GM18511 (cell line): ENCODE data around the gene IRF4.
A peak's percentile ranks its signal among the peaks of the same experiment; 100 is the strongest.
"Not testable (repeated sequence)": the region's sequence is repeated elsewhere in the genome, so short reads cannot be mapped to it uniquely, and the experiment has no call there.

Source experiments
- ATAC-seq: cut with Tn5 transposase; IDR thresholded peaks from one replicate; pipeline ENCODE4 v1.9.1; 2021; ENCODE audit warnings: mild to moderate bottlenecking, moderate library complexity; ENCODE audit not compliant: unreplicated experiment

The IRF4 gene

GRCh38 chr6:411402-412145 lies 20.0 kb downstream of the IRF4 start:
- ATAC-seq, result no peak

- no peak for ATAC-seq
Observed at GRCh38 chr6:412146-412886, 20.8 kb downstream of the IRF4 start.

- ATAC-seq, result no peak
Observed at GRCh38 chr6:414447-414846, 22.9 kb downstream of the IRF4 start.

DNA sequence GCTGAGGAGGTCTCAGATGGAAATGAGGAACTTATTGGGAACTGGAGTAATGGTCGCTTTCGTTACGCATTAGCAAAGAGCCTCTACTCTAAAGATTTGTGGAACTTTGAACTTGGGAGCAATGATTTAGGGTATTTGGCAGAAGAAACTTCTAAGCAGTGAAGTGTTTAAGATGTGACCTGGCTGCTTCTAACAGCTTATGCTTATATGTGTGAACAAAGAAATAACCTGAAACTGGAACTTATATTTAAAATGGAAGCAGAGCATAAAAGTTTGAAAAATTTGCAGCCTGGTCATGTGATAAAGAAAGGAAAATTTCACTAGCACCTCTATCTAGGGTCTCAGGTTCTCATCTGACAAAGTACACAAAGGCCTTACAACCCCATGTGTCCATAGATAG lies 23.5 kb downstream of the IRF4 start:
- ATAC-seq, result no peak

GRCh38 chr6:421211-421610 lies 29.7 kb downstream of the IRF4 start:
- ATAC-seq, result no peak

GRCh38 chr6:422433-423054 lies 31.0 kb downstream of the IRF4 start:
- ATAC-seq, result peak; percentile 91

DNA sequence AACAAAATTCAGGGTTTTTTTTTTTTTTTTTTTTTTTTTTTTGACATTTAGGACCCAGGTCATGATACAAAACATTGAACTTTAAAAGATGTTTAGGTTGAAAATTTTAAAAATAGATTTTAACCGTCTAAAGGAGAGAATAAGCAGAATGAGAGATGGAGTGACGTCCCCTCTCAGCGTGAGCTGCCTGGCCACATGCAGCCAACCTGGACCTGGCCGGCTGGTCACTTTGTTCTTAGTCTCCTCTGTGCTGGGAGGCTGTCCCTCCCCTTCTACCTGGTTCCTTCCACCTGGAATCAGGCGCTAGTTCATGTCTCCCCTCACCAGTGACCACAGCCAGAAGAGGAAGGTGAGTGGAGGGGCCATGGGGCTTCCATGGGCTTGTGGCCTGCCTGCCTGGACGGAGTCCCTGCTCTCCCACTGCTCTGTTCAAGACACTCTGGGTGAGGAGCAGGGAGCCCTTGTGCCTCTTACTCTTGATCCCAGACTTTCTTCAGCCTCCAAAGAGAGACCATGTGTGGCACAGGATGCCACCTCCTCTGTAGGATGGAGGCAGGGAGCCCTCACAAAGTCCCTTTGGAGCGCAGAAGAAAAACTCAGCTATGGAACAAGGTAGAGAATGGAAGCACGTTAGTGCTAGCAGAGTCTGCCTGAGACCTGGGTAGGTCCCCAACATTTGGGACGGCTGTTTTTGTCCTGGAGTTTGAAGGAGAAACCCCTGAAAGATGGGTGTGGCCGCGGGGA lies 31.7 kb downstream of the IRF4 start:
- ATAC-seq, result peak; percentile 6

DNA sequence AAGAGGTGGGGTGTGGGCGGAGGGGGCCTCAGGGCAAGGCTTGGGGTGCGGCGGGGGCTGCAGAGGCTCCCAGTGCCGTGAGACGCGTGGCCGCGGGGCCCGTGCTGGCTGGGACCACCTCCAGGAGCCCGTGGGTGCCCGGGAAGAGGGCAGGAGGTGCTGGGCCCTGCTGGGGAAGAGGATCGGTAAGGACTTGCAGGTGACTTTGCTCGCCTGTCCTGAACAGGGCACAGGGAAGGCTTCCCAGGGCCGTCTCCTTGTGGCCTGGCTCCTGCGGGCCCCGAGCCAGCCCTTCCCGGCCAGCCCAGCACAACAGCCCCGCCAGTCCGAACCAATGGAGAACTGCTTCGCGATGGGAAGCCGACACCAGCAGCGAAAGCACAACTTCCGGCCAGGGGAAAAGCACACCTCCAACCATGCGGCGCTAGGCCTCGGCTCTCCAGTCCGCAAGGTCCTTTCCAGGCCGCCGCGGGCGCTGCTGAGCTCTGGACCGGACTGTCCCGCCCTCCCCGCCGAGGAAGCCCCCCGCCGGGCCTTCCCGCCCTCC lies 32.3 kb downstream of the IRF4 start:
- ATAC-seq, result no peak

DNA sequence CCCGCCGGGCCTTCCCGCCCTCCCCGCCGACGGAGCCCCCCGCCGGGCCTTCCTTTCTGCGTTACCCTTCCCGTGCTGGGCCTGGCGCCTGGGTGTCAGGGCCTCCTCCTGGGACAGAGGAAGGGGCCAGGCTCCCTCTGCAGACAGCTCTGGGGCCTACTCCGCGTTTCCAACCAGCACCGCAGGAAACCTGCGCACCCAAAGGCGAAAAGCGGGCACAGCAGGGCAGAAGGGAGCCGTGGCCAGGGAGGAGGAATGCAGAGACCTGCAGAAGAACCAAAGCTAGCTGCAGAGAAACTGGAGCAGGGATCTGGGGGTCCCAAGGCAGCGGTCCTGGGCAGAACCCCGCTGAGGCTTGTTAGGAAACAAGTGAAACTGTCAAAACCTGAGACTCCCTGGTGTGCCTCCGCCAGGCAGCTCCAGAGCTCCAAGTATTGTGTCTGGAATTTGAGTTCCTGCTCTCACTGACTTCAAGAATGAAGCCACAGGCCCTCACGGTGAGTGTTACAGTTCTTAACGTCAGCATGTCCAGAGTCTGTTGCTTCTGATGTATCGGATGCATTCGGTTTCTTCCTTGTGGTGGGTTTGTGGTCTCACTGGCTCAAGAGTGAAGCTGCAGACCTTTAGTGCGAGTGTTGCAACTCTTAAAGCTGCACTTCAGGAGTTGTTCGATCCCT lies 33.3 kb downstream of the IRF4 start:
- no peak for ATAC-seq

- not testable (repeated sequence) for ATAC-seq
Observed at GRCh38 chr6:425418-425788, 33.9 kb downstream of the IRF4 start.

DNA sequence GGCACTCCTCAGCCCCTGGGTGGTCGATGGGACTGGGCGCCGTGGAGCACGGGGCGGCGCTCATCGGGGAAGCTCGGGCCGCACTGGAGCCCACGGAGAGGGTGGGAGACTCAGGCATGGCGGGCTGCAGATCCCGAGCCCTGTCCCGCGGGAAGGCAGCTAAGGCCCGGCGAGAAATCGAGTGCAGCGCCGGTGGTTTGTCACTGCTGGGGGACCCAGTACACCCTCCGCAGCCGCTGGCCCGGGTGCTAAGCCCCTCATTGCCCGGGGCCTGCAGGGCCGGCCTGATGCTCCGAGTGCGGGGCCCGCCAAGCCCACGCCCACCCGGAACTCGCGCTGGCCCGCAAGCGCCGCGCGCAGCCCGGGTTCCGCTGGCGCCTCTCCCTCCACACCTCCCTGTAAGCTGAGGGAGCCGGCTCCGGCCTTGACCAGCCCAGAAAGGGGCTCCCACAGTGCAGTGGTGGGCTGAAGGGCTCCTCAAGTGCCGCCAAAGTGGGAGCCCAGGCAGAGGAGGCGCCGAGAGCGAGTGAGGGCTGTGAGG lies 34.7 kb downstream of the IRF4 start:
- not testable (repeated sequence) for ATAC-seq

DNA sequence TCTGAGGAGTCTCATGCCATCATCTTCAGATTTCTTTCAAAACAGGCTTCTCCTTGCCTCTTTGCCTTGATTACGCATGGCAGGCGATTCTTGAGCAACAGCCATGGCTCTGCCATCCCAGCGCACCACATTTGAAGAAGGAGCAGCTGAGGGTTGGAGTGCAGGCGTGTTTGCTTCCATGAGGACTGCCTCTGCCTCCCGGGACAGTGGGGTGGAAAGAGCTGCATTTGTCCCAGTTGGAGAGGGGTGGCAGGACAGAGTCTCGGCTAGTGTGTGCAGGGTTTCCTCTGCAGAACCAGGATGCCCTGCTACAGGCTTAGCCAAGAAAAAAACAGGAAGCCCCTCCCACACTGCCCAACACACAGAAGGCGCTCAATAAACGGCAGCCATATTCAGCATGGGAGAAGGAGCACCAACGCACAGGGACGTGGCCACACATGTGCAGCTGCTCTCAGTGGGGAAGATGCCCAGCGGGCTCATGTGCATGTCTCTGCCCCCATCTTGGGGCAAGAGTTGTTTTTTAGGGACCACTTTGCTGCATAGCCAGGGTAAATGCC lies 36.6 kb downstream of the IRF4 start:
- ATAC-seq, result no peak

GRCh38 chr6:429515-430121 lies 38.1 kb downstream of the IRF4 start:
- ATAC-seq, result no peak

DNA sequence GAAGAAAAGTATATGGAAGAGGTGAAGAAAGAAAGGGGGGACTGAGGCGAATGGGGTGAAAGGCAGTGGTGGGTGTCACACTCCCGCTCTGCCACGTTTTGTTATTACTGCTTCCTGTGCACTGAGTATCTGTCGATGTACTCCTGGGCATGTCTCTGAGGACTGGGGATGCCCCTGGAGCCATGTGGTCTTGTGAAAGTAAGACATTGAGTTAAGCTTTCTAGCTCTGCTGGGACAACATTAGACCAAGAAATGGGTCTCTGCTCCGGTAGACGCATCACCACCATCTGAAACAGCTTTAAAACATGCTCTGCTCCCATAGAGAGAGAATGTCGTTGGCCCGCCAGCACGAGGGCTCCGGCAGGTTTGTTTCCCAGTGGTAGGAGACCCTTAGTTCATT lies 40.0 kb downstream of the IRF4 start:
- ATAC-seq, result peak; percentile 73

DNA sequence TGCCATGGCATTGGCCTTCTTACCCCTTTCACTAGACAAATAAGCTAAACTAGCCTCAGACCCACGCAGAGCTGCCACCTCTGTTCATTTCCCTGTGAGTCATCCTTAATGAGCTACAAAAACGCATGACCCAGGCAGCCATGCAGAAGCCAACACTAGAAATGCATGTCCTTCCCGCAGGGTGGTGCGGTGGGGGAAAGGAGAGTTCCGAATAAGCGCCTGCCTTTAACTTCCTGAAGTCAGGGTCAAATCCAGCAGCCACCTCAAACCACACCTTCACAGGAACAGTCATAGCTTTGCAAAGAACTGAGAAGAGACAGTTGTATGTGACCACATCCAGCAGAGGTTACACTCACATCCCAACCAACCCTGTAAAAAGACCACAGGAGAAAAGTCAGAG lies 40.4 kb downstream of the IRF4 start:
- ATAC-seq, result no peak

- no peak for ATAC-seq
Observed at GRCh38 chr6:434051-434705, 42.6 kb downstream of the IRF4 start.

- ATAC-seq, result no peak
Observed at GRCh38 chr6:435441-436307, 44.1 kb downstream of the IRF4 start.
